HepG2 (cell line): ENCODE data around the gene ITGAE. TPM values are rescaled to one million over a fixed set of nuclear protein-coding genes. Genes with fewer than 3 reads are reported as not detected.
A peak's percentile ranks its signal among the peaks of the same experiment; 100 is the strongest.

ENCODE experiments used
- ATAC-seq: fragments of 200-7000 bp; cut with Tn5 transposase; 3 replicates; pipeline ENCODE4 v1.9.1; 2020; ENCODE audit warnings: mild to moderate bottlenecking, moderate library complexity
- BruUV-seq: library from RNA; stranded (reverse); fragments of 400-500 nt; replicated peaks from 2 replicates; lab custom pipeline; 2021; lab: Mats Ljungman, UMichigan
- CTCF ChIA-PET: fragments of 300-600 bp; formaldehyde crosslinking; extraction: SDS; loops from one replicate; lab custom pipeline; 2021; ENCODE audit warnings: low total read pairs, inconsistent platforms, low intra/inter-chr PET ratio; lab: Yijun Ruan, JAX
- POLR2A ChIA-PET: fragments of 350-600 bp; sonication (Branson Sonifier 250); formaldehyde crosslinking; loops from one replicate; lab custom pipeline; 2020; ENCODE audit warnings: antibody characterized with exemption, inconsistent platforms; lab: Yijun Ruan, JAX
- DNase-seq: peaks from one replicate; pipeline ENCODE4 v3.0.0-alpha.2; 2015; ENCODE audit warnings: low spot score
- FAIRE-seq: peaks from 3 replicates; lab custom pipeline; 2011; peaks lifted over from hg19 to GRCh38; lab: Jason Lieb, UNC
- H2AFZ ChIP-seq: one replicate; pipeline ENCODE4 v1.6.1; 2011; ENCODE audit warnings: low read length, inconsistent platforms
- H3K27ac ChIP-seq: fragments of 300-600 bp; 3 replicates; pipeline ENCODE4 v1.8.0; 2011; ENCODE audit warnings: mixed run types, mild to moderate bottlenecking, mixed read lengths, low read length, inconsistent platforms; ENCODE audit not compliant: insufficient read depth; ENCODE audit errors: extremely low read length
- H3K27me3 ChIP-seq, 2 experiments: fragments of 200-600 bp in 1 of 2; 2 replicates in 1 of 2; 3 replicates in 1 of 2; pipeline versions ENCODE4 v1.6.0 to v1.8.0; 2011; ENCODE audit warnings: low read length in 2 of 2, mild to moderate bottlenecking in 2 of 2, moderate library complexity in 2 of 2, inconsistent platforms in 1 of 2; ENCODE audit not compliant: insufficient read depth in 2 of 2, control insufficient read depth in 1 of 2
- H3K36me3 ChIP-seq, 2 experiments: fragments of 200-600 bp in 1 of 2; replicated peaks in 1 of 2; 2 replicates in 1 of 2; 3 replicates in 1 of 2; pipeline versions ENCODE4 v1.5.1 to v1.8.0; 2011; ENCODE audit warnings: low read length in 2 of 2, inconsistent platforms in 1 of 2; ENCODE audit not compliant: insufficient read depth in 2 of 2, control insufficient read depth in 1 of 2
- H3K4me1 ChIP-seq: 2 replicates; pipeline ENCODE4 v1.5.1; 2012; ENCODE audit warnings: low read length, inconsistent platforms; ENCODE audit not compliant: insufficient read depth
- H3K4me2 ChIP-seq: 2 replicates; pipeline ENCODE4 v1.6.0; 2011; ENCODE audit warnings: low read depth, low read length, inconsistent platforms
- H3K4me3 ChIP-seq, 3 experiments: fragments of 200-600 bp in 1 of 3; sonication (generic), shearing (Covaris generic) in 1 of 3; replicated peaks in 1 of 3; 2 replicates each; pipeline ENCODE4 v1.5.1; 2011 to 2016; ENCODE audit warnings: low read length in 3 of 3, inconsistent platforms in 2 of 3, low read depth in 2 of 3, mild to moderate bottlenecking in 2 of 3, control low read depth in 1 of 3, mixed read lengths in 1 of 3; ENCODE audit not compliant: insufficient read depth in 1 of 3
- H3K79me2 ChIP-seq: one replicate; pipeline ENCODE4 v1.6.1; 2011; ENCODE audit warnings: low read length, inconsistent platforms; ENCODE audit not compliant: insufficient read depth
- H3K9ac ChIP-seq: 2 replicates; pipeline ENCODE4 v1.6.0; 2011; ENCODE audit warnings: mild to moderate bottlenecking, low read depth, low read length, inconsistent platforms; ENCODE audit not compliant: insufficient read depth
- H3K9me3 ChIP-seq: 2 replicates; pipeline ENCODE4 v1.5.1; 2012; ENCODE audit warnings: mild to moderate bottlenecking, low read length
- H4K20me1 ChIP-seq: 2 replicates; pipeline ENCODE4 v1.6.0; 2011; ENCODE audit warnings: inconsistent platforms, mild to moderate bottlenecking, low read length, moderate library complexity; ENCODE audit not compliant: insufficient read depth
- ARNT ChIP-seq: fragments of 450-650 bp; IDR thresholded peaks from 2 replicates; pipeline ENCODE4 v1.6.1; 2017
- GABPA ChIP-seq, 2 experiments: IDR thresholded peaks; 2 replicates each; pipeline ENCODE4 v1.6.1; 2011 to 2016; ENCODE audit warnings: low read depth in 2 of 2, low read length in 1 of 2, missing biosample characterization in 1 of 2, missing genetic modification characterization in 1 of 2
- HOXA3 ChIP-seq: sonication (generic); formaldehyde crosslinking; IDR thresholded peaks from 2 replicates; pipeline ENCODE4 v1.5.0; 2020; ENCODE audit warnings: missing genetic modification reagents
- NR2C2 ChIP-seq: sonication (generic); formaldehyde crosslinking; IDR thresholded peaks from 2 replicates; pipeline ENCODE4 v1.4.0; 2020; ENCODE audit warnings: missing genetic modification reagents, mild to moderate bottlenecking, moderate library complexity, borderline replicate concordance
- THAP11 ChIP-seq: IDR thresholded peaks from 2 replicates; pipeline ENCODE4 v1.6.1; 2016; ENCODE audit warnings: missing biosample characterization, missing genetic modification reagents
- ZNF773 ChIP-seq: sonication (generic); formaldehyde crosslinking; IDR thresholded peaks from 2 replicates; pipeline ENCODE4 v1.4.0; 2020; ENCODE audit warnings: missing genetic modification reagents, borderline replicate concordance
- WGBS: methylation state at CpG from one replicate; pipeline ENCODE4 v1.1.6; 2017; ENCODE audit warnings: low lambda C conversion rate; 5-methylcytosine and 5-hydroxymethylcytosine counted together
- in situ Hi-C: cut with HindIII; loops from 2 replicates; pipeline ENCODE4 v1.10.0; 2017; ENCODE audit warnings: low pct_unique_long_range_greater_than_20kb; ENCODE audit not compliant: extremely low pct_ligation_motif_present
- intact Hi-C: fragments of 100-400 bp; cut with micrococcal nuclease; formaldehyde crosslinking; loops from one replicate; pipeline ENCODE4 v1.10.0; 2022; ENCODE audit not compliant: unreplicated experiment
- polyA plus RNA-seq, 8 experiments: library from polyadenylated mRNA; depleted of rRNA in 3 of 8; stranded (reverse) in 7 of 8; unstranded in 1 of 8; fragments of >200 nt; fragmentation: Illumina TruSeq in 4 of 8; extraction: Trizol in 4 of 8; gene quantifications; 2 replicates each; pipeline versions ENCODE4 v1.2.1 to v1.2.3, GENCODE V29; 2011 to 2016; ENCODE audit warnings: low read depth in 4 of 8, missing spikeins in 1 of 8, mixed read lengths in 1 of 8; ENCODE audit not compliant: insufficient read depth in 1 of 8
- total RNA-seq, 5 experiments: library from RNA; depleted of rRNA; stranded (reverse); fragments of >200 nt; fragmentation: Illumina TruSeq; extraction: Trizol; gene quantifications; 2 replicates each; pipeline ENCODE4 v1.2.3, GENCODE V29; 2016; ENCODE audit warnings: low read depth in 1 of 5
- TF ChIP-seq, protein P1 (sequence below): sonication (generic); IDR thresholded peaks from 2 replicates; pipeline ENCODE4 v1.6.1; 2016; ENCODE audit warnings: low read depth, borderline replicate concordance

The ITGAE gene
- total and polyA plus RNA-seq, 2 of the 13 experiments (the other 11 are each of a cell fraction or from before 2014, with no cell fraction given): 42.3 to 49.0 TPM

DNA sequence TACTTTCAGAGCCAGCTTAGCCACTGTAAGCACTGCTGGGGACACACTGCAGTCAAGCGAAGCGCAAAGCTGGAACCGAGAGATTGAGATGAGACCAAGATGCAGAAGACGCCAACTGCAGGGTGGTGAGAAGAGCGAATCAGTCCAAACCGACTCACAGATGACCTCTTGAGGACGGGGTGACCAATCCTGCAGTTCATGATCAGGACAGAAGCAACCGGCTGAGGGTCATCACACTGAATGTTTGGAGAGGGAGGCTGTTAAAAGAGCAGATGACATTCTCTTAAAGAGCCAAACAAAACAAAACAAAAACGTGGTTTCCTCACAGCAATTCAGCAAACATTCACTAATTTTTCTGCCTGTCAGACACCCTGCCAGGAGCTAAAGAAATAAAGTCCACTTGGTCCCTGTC is 68.8 kb downstream of the ITGAE start (continued):
- TF ChIP-seq ZNF773 (no peak), THAP11 (CRISPR knock-in tag) (peak; percentile 20; the same call in 1 of the 2 replicates)

DNA sequence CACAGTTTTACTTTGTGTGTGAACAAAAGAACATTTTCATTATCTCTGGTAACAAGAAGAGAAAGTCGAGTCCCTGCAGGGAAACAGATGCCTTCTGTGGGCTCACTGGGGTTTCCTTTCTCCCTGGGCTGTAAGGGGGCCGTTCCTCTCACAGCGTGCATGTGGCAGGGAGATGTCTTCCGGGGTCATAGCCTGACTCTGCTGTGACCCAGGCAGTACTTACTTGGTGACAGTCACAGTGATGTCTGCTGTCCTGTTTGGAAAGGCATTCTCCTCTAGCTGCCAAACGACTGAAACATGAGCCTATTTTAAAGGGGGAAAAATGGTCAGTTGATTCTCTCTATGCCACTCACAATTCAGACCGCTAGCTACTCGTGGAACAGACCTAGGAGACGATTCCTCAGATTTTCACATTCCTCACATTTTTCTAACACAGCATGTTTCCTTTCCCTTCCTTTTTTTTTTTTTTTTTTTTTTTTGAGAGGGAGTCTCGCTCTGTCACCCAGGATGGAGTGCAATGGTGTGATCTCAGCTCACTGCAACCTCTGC is 70.0 kb downstream of the ITGAE start:
- TF ChIP-seq, protein P1, sequence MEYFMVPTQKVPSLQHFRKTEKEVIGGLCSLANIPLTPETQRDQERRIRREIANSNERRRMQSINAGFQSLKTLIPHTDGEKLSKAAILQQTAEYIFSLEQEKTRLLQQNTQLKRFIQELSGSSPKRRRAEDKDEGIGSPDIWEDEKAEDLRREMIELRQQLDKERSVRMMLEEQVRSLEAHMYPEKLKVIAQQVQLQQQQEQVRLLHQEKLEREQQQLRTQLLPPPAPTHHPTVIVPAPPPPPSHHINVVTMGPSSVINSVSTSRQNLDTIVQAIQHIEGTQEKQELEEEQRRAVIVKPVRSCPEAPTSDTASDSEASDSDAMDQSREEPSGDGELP: no peak
- TF ChIP-seq ARNT (no peak), NR2C2 (CRISPR knock-in tag) (peak; percentile 73; the same call in 1 of the 2 replicates), GABPA (IDR thresholded peaks at IDR 0.05; ENCODE audit: low read depth, low read length) (peak; percentile 29), GABPA (CRISPR knock-in tag; IDR thresholded peaks at IDR 0.05; ENCODE audit: low read depth) (0 out of 2 replicates have a peak, but pooled peaks have one; percentile 37), HOXA3 (CRISPR knock-in tag) (no peak)
- Histone ChIP-seq H4K20me1 (no peaks in the 10 kb centered on the region), H3K4me3 (no peak overlapping the region), H3K4me1 (peaks cover 45% of the 10 kb centered on the region), H3K4me2 (no peak overlapping the region), H2AFZ (no peak overlapping the region), H3K79me2 (peaks cover 8% of the 10 kb centered on the region), H3K27me3 (no peaks in the 10 kb centered on the region), H3K27ac (no peak overlapping the region), H3K36me3 (no peaks in the 10 kb centered on the region), H3K9me3 (no peaks in the 10 kb centered on the region), H3K9ac (no peak overlapping the region)
- POLR2A ChIA-PET: no interaction called here
- in situ Hi-C loops: loop anchor here (10.0 kb wide), 1 partner anchor 174 kb away; no protein-coding TSS in a partner anchor
- no peak for ATAC-seq
- no TSS peak for BruUV-seq
- FAIRE-seq: no peak
- 44% methylated on average over 6 of the region's 9 CpGs for WGBS
- intact Hi-C loops: loop anchor here (5.0 to 10.0 kb wide), 2 partner anchors 49 to 174 kb away; no protein-coding TSS in a partner anchor
- CTCF ChIA-PET: no interaction called here
- DNase-seq: no peak
